Immature natural killer cell (primary cell): ENCODE results near the gene SPDYE4. TPM values are rescaled to one million over a fixed set of nuclear protein-coding genes. Genes with fewer than 3 reads are reported as not detected.

Source experiments
- DNase-seq, 3 donors: peaks; one replicate each; pipeline ENCODE4 v3.0.0; 2022; ENCODE audit warnings: mixed read lengths in 1 of 3
- H3K27ac Mint-ChIP-seq, 6 donors: one replicate each; pipeline ENCODE4 v1.8.0; 2020; ENCODE audit warnings: mixed read lengths in 6 of 6, mild to moderate bottlenecking in 5 of 6, inconsistent platforms in 4 of 6, moderate library complexity in 3 of 6
- H3K27me3 Mint-ChIP-seq, 3 donors: one replicate each; pipeline ENCODE4 v1.8.0; 2020 to 2021; ENCODE audit warnings: low read depth in 3 of 3, mild to moderate bottlenecking in 3 of 3, mixed read lengths in 3 of 3, moderate library complexity in 3 of 3, inconsistent platforms in 1 of 3
- H3K36me3 Mint-ChIP-seq, 3 donors: one replicate each; pipeline ENCODE4 v1.8.0; 2020; ENCODE audit warnings: mixed read lengths in 3 of 3, inconsistent platforms in 2 of 3, mild to moderate bottlenecking in 2 of 3
- H3K4me1 Mint-ChIP-seq, 2 donors: one replicate each; pipeline ENCODE4 v1.8.0; 2020; ENCODE audit warnings: inconsistent platforms in 2 of 2, mild to moderate bottlenecking in 2 of 2, mixed read lengths in 2 of 2, moderate library complexity in 1 of 2
- H3K4me3 Mint-ChIP-seq, 5 donors: one replicate each; pipeline ENCODE4 v1.8.0; 2020; ENCODE audit warnings: mild to moderate bottlenecking in 5 of 5, mixed read lengths in 5 of 5, inconsistent platforms in 3 of 5, moderate library complexity in 3 of 5
- H3K9me3 Mint-ChIP-seq, 6 donors: one replicate each; pipeline ENCODE4 v1.8.0; 2020; ENCODE audit warnings: mild to moderate bottlenecking in 6 of 6, mixed read lengths in 6 of 6, inconsistent platforms in 4 of 6, moderate library complexity in 3 of 6
- polyA plus RNA-seq, 3 donors: library from polyadenylated mRNA; unstranded; fragments of 300-500 nt; fragmentation: Illumina TruSeq; gene quantifications; one replicate each; pipeline ENCODE4 v1.2.3, GENCODE V29; 2021

Gene SPDYE4
- polyA plus RNA-seq, 3 donors from 2014 or later = not detected

- H3K9me3 Mint-ChIP-seq = no peaks in the 10 kb centered on the region
- H3K27ac Mint-ChIP-seq = peak overlapping the region in 1 of 6 donors; percentile 56
- no peak overlapping the region for H3K4me3 Mint-ChIP-seq
- H3K27me3 Mint-ChIP-seq = peaks cover 2 to 9% (median 5%) of the 10 kb centered on the region in 3 donors
- no peaks in the 10 kb centered on the region for H3K4me1 Mint-ChIP-seq
- no peaks in the 10 kb centered on the region for H3K36me3 Mint-ChIP-seq
- DNase-seq = no peak
Observed at GRCh38 chr17:8725881-8726876, 32.2 kb downstream of the SPDYE4 start.

DNA sequence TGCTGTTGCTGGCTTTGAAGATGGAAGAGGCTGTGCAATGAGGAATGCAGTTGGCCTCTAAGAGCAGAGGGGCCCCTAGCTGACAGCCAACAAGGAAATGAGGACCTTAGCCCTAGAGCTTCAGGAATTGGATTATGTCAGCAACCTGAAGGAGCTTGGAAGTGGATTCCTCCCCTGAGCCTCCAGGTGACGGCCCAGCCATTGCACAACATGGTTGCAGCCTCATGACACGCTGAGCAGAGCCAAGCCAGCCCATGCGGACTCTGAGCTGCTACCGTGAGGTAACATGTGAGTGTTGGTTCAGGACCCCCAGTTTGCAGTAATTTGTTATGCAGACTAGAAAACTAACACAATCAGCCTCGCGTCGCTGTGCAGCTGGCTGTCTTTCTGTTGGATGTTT, 33.9 kb downstream of the SPDYE4 start:
- peaks cover 2 to 5% (median 4%) of the 10 kb centered on the region in 3 donors for H3K27me3 Mint-ChIP-seq
- no peak overlapping the region for H3K4me3 Mint-ChIP-seq
- DNase-seq = no peak
- no peaks in the 10 kb centered on the region for H3K36me3 Mint-ChIP-seq
- no peaks in the 10 kb centered on the region for H3K9me3 Mint-ChIP-seq
- no peak overlapping the region for H3K27ac Mint-ChIP-seq
- H3K4me1 Mint-ChIP-seq = no peaks in the 10 kb centered on the region

- no peak for DNase-seq
- Mint-ChIP-seq H3K4me1 (no peaks in the 10 kb centered on the region), H3K9me3 (no peaks in the 10 kb centered on the region), H3K27me3 (peaks cover 0 to 2% (median 2%) of the 10 kb centered on the region in 3 donors), H3K27ac (no peak overlapping the region), H3K4me3 (no peak overlapping the region), H3K36me3 (no peaks in the 10 kb centered on the region)
Observed at GRCh38 chr17:8720596-8720995, 37.8 kb downstream of the SPDYE4 start.

DNA sequence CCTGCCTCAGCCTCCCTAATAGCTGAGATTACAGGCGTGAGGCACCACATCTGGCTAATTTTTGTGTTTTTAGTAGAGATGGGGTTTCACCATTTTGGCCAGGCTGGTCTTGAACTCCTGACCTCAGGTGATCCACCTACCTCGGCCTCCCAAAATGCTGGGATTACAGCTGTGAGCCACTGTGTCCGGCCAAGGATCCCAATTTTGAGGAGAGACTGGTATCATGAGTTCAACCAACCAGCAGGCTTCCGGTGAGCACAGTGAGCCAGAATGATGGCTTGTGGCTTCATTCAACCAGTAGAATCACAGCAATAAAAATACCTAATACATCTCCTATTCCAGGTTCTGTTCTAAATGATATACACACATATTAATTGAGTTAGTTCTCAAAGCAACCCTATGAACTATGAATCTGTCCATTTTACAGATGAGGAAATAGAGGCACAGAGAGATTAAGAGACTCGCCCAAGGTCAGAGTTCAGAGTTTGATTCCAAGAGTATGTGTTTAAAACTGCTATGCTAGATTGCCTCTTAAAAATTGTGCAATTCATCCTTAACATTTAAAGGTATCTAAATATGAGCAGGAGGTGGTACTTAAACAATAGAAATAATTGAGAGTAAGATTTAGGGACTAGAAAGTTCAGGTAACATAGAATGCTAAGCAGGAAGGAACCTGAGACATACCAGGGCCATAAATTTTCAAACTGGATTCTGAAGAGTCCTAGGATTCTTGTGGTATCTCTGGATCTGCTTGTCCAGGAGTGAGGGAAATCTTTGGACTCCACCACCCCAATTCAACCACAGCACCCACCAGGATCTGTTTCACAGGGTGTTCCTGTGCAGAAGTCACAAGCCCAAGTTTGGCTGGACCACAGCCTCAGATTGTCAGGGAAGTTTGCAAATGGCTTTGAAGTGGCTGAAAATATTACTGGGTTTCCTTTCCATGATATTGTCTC, 38.8 kb downstream of the SPDYE4 start:
- Mint-ChIP-seq H3K4me3 (no peak overlapping the region), H3K9me3 (peaks cover 0 to 1% (median 0%) of the 10 kb centered on the region in 6 donors), H3K4me1 (no peaks in the 10 kb centered on the region), H3K27me3 (peaks cover 0 to 4% (median 2%) of the 10 kb centered on the region in 3 donors), H3K27ac (no peak overlapping the region), H3K36me3 (no peaks in the 10 kb centered on the region)
- no peak for DNase-seq

DNA sequence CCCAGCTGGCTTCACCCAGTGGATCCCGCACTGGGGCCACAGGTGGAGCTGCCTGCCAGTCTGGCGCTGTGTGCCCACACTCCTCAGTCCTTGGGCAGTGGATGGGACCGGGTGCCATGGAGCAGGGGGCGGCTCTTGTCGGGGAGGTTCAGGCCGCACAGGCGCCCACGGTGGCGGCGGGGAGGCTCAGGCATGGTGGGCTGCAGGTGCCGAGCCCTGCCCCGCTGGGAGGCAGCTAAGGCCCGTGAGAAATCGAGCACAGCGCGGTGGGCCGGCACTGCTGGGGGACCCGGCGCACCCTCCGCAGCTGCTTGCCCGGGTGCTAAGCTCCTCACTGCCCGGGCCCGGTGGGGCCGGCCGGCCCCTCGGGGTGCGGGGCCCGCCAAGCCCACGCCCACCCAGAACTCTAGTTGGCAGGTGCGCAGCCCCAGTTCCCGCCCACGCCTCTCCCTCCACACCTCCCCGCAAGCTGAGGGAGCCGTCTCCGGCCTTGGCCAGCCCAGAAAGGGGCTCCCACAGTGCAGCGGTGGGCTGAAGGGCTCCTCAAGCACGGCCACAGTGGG, 40.3 kb downstream of the SPDYE4 start:
- H3K9me3 Mint-ChIP-seq = peaks cover 0 to 2% (median 0%) of the 10 kb centered on the region in 6 donors
- H3K4me1 Mint-ChIP-seq = no peaks in the 10 kb centered on the region
- no peaks in the 10 kb centered on the region for H3K36me3 Mint-ChIP-seq
- H3K27me3 Mint-ChIP-seq = peaks cover 0 to 4% (median 2%) of the 10 kb centered on the region in 3 donors
- no peak overlapping the region for H3K4me3 Mint-ChIP-seq
- no peak for DNase-seq
- no peak overlapping the region for H3K27ac Mint-ChIP-seq

DNA sequence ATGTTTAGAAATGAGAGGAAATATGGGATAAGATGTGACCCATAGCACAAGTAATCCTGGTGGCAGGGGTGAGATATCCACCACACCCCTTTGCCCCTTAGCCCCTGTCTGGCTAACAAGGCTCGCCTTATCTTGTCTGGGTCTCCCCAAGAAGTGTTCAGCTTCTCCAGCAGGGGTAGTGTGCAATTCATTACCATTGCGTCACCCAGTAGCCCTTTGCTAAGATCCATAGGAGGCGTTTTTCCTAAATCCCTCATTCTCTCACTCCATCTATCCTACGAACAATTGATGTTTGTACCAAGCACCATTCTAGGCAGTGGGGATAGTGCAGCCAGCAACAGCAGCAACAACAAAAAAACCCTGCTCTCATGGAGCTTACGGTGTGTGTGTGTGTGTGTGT, 44.5 kb downstream of the SPDYE4 start:
- Mint-ChIP-seq H3K4me3 (no peak overlapping the region), H3K4me1 (no peaks in the 10 kb centered on the region), H3K27ac (no peak overlapping the region), H3K36me3 (no peaks in the 10 kb centered on the region), H3K9me3 (peaks cover 0 to 2% (median 0%) of the 10 kb centered on the region in 6 donors), H3K27me3 (peaks cover 1 to 4% (median 3%) of the 10 kb centered on the region in 3 donors)
- DNase-seq = no peak

- Mint-ChIP-seq H3K36me3 (no peaks in the 10 kb centered on the region), H3K4me1 (no peaks in the 10 kb centered on the region), H3K27me3 (peaks cover 1 to 4% (median 3%) of the 10 kb centered on the region in 3 donors), H3K9me3 (peaks cover 0 to 2% (median 0%) of the 10 kb centered on the region in 6 donors), H3K27ac (no peak overlapping the region), H3K4me3 (no peak overlapping the region)
- DNase-seq = no peak
Observed at GRCh38 chr17:8713315-8713714, 45.0 kb downstream of the SPDYE4 start.

GRCh38 chr17:8712698-8713097, 45.6 kb downstream of the SPDYE4 start:
- no peak overlapping the region for H3K4me3 Mint-ChIP-seq
- H3K4me1 Mint-ChIP-seq = no peaks in the 10 kb centered on the region
- no peaks in the 10 kb centered on the region for H3K36me3 Mint-ChIP-seq
- no peak for DNase-seq
- H3K9me3 Mint-ChIP-seq = peaks cover 0 to 2% (median 0%) of the 10 kb centered on the region in 6 donors
- H3K27ac Mint-ChIP-seq = no peak overlapping the region
- peaks cover 1 to 4% (median 3%) of the 10 kb centered on the region in 3 donors for H3K27me3 Mint-ChIP-seq

- Mint-ChIP-seq H3K27ac (no peak overlapping the region), H3K27me3 (peaks cover 3 to 7% (median 4%) of the 10 kb centered on the region in 3 donors), H3K4me1 (no peaks in the 10 kb centered on the region), H3K4me3 (no peak overlapping the region), H3K36me3 (no peaks in the 10 kb centered on the region), H3K9me3 (peaks cover 0 to 2% (median 0%) of the 10 kb centered on the region in 6 donors)
- DNase-seq = no peak
Observed at GRCh38 chr17:8711291-8711690, 47.1 kb downstream of the SPDYE4 start.

DNA sequence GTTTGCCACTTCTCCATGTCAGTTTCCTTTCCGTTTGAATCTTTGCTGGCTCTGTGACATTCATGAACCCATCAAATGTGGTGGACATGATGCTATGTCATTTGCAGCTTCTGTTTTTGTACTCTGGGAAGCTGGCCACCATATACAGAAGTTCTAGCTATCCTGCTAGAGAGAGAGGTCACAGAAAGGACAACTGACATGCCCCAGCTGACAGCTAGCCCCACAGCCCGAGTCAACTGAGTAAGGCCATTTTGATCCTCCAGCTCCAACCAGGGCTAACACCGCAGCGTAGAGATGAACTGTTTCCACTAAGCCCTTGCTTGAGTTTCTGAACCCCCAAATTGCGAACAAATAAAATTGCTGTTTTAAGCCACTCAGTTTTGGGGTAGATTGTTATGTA, 47.5 kb downstream of the SPDYE4 start:
- no peak overlapping the region for H3K4me3 Mint-ChIP-seq
- H3K4me1 Mint-ChIP-seq = no peaks in the 10 kb centered on the region
- no peak for DNase-seq
- H3K27me3 Mint-ChIP-seq = peaks cover 3 to 7% (median 4%) of the 10 kb centered on the region in 3 donors
- peaks cover 0 to 2% (median 0%) of the 10 kb centered on the region in 6 donors for H3K9me3 Mint-ChIP-seq
- H3K36me3 Mint-ChIP-seq = no peaks in the 10 kb centered on the region
- no peak overlapping the region for H3K27ac Mint-ChIP-seq

DNA sequence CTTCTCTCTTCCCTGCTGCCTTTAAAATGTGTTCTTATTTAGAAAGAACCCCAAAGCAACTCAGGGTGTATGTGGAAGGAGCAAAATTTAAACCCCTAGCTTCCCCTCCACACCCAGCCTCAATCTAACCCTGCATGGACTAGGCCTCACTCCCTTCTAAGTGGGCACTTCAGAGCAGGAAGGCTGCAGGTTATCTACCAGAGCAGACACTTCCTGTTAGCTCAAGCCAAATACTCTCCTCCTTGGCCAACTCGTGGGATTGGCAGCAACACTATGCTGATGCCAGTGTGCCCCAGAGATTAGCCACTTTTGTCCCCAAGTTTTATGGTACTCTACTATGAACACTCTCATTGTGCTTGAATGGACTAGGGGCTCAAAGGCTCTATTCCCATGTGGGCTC, 49.3 kb downstream of the SPDYE4 start:
- peaks cover 3 to 10% (median 5%) of the 10 kb centered on the region in 3 donors for H3K27me3 Mint-ChIP-seq
- H3K9me3 Mint-ChIP-seq = no peaks in the 10 kb centered on the region
- H3K36me3 Mint-ChIP-seq = peaks cover 0 to 5% (median 0%) of the 10 kb centered on the region in 3 donors
- no peak overlapping the region for H3K27ac Mint-ChIP-seq
- no peak for DNase-seq
- no peak overlapping the region for H3K4me3 Mint-ChIP-seq
- no peaks in the 10 kb centered on the region for H3K4me1 Mint-ChIP-seq

GRCh38 chr17:8708025-8708461, 50.3 kb downstream of the SPDYE4 start:
- H3K4me1 Mint-ChIP-seq = no peaks in the 10 kb centered on the region
- H3K27ac Mint-ChIP-seq = no peak overlapping the region
- H3K9me3 Mint-ChIP-seq = no peaks in the 10 kb centered on the region
- no peak overlapping the region for H3K4me3 Mint-ChIP-seq
- peaks cover 3 to 10% (median 9%) of the 10 kb centered on the region in 3 donors for H3K27me3 Mint-ChIP-seq
- DNase-seq = no peak
- peaks cover 0 to 5% (median 0%) of the 10 kb centered on the region in 3 donors for H3K36me3 Mint-ChIP-seq

GRCh38 chr17:8707332-8708024, 50.9 kb downstream of the SPDYE4 start:
- Mint-ChIP-seq H3K36me3 (peaks cover 0 to 5% (median 0%) of the 10 kb centered on the region in 3 donors), H3K9me3 (no peaks in the 10 kb centered on the region), H3K4me1 (no peaks in the 10 kb centered on the region), H3K4me3 (no peak overlapping the region), H3K27me3 (peaks cover 3 to 10% (median 9%) of the 10 kb centered on the region in 3 donors), H3K27ac (no peak overlapping the region)
- no peak for DNase-seq
